ENCODE data around the gene EYA4.

GRCh38 chr6:133487174-133487573, 246.0 kb downstream of the EYA4 start:
- no peak for TF ChIP-seq CTCF (IDR thresholded peaks at IDR 0.05)
- TF ChIP-seq POLR2A (IDR thresholded peaks at IDR 0.05), result no peak
